ENCODE results near the gene ZNF14.

DNA sequence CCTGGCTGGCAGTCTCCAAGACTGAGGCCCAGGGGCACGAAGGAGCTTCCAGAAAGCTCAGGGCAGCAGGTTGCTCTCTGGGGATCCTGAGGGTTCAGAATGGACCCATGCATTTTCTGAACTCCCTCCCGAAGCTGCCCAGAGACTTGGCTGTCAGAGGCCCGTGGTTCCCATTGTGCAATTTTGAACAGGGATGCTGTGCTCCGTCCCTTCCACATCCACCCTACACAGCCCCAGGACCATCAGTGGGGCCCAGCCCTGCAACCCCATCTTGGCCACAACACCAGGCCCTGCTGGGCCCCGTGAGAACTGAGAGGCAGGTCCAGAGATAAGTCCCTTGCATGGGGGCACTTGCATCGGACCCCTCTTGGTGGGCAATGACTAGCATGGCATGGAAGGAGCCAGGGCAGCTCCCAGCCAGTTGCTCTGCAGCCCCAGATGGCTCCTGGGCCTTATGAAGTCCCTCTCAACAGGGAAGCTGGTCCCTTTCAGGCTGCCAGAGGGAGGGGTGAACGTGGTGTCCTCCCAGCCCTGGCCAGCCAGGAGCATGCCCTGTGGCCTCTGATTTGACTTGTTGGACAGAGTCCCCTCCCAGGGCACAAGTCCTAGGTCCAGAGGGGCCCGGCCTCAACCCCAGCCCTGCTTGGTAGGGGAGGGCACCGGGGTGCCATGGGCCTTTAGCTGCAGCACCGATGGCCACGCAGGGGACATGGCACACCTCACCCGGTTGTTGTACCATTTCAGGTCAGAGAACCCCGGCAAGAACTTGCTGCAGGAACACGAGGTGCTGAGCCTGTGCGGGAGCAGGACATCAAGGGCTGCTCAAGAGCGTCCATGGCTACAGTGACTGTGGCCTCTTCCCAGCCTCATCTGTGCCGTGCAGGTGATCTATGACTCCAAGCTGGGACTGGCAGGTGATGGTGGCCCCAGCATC, 17.3 kb upstream of the ZNF14 start:
- TF ChIP-seq, protein P1, sequence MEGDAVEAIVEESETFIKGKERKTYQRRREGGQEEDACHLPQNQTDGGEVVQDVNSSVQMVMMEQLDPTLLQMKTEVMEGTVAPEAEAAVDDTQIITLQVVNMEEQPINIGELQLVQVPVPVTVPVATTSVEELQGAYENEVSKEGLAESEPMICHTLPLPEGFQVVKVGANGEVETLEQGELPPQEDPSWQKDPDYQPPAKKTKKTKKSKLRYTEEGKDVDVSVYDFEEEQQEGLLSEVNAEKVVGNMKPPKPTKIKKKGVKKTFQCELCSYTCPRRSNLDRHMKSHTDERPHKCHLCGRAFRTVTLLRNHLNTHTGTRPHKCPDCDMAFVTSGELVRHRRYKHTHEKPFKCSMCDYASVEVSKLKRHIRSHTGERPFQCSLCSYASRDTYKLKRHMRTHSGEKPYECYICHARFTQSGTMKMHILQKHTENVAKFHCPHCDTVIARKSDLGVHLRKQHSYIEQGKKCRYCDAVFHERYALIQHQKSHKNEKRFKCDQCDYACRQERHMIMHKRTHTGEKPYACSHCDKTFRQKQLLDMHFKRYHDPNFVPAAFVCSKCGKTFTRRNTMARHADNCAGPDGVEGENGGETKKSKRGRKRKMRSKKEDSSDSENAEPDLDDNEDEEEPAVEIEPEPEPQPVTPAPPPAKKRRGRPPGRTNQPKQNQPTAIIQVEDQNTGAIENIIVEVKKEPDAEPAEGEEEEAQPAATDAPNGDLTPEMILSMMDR (IDR thresholded peaks at IDR 0.05) = no peak
- TF ChIP-seq POLR2A (IDR thresholded peaks at IDR 0.05) = no peak
